ENCODE measurements around the gene NOTCH1.

NOTCH1 gene

DNA sequence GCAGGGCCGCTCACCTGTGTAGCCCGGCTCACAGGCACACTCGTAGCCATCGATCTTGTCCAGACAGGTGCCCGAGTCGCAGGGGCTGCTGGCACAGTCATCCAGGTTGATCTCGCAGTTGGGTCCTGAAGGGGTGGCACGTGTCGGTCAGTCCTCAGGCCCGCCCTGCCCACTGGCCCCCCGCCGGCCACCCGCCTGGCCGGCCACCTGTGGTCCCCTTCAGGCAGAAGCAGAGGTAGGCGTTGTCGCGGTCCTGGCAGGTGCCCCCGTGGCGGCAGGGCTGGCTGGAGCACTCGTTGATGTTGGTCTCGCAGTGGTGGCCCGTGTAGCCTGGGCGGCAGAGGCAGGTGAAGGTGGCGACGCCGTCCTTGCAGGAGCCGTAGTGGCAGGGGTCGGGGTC lies 30.6 kb downstream of the NOTCH1 start:
- TF ChIP-seq REST (IDR thresholded peaks at IDR 0.05; ENCODE audit: insufficient read depth in 1 of 2, low read depth in 2 of 2, low read length in 2 of 2) = no peak
- TF ChIP-seq SIN3A (IDR thresholded peaks at IDR 0.05; ENCODE audit: borderline replicate concordance, insufficient read depth, low read length) = no peak
- no peak for TF ChIP-seq POLR2AphosphoS5 (IDR thresholded peaks at IDR 0.05; ENCODE audit: low read depth, low read length)
- TF ChIP-seq FOXP2 (optimal IDR thresholded peaks at IDR 0.05; ENCODE audit: borderline replicate concordance, extremely low read depth, extremely low read length, insufficient read depth) = no peak
- TF ChIP-seq TAF1 (IDR thresholded peaks at IDR 0.05; ENCODE audit: borderline replicate concordance, insufficient read depth, low read length) = no peak

DNA sequence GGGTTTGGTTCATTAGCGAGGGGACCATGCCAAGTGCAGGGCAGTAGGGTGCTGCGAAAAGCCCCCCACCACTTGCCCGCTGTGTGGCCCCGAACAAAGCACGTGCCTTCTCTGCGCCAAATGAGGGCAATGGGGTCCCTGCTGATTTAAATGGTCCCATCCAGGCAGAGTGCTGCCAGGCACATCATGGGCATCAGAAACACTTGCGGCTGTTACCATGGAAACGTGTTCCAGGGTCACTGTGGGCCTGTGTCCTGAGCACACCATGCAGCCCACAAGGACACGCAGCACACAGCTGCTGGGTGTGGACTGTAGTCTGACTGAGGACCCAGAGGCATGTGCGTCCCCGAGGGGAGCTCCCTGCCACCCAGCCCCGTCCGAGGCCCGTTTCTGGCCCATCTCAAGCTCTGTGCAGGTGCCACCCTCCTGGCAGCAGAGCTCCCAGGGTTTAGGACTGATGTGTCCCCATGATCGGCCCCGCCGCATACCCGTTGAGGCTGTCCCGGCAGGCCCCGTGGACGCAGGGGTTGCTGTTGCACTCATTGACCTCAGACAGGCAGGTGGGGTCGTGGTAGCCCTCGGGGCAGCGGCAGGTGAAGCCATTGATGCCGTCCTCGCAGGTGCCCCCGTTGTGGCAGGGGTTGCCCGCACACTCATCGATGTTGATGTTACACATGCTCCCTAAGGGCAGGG lies 31.7 kb downstream of the NOTCH1 start:
- TF ChIP-seq POLR2AphosphoS5 (IDR thresholded peaks at IDR 0.05; ENCODE audit: low read depth, low read length) = no peak
- TF ChIP-seq REST (IDR thresholded peaks at IDR 0.05; ENCODE audit: insufficient read depth in 1 of 2, low read depth in 2 of 2, low read length in 2 of 2) = no peak
- no peak for TF ChIP-seq SIN3A (IDR thresholded peaks at IDR 0.05; ENCODE audit: borderline replicate concordance, insufficient read depth, low read length)
- no peak for TF ChIP-seq FOXP2 (optimal IDR thresholded peaks at IDR 0.05; ENCODE audit: borderline replicate concordance, extremely low read depth, extremely low read length, insufficient read depth)
- TF ChIP-seq TAF1 (IDR thresholded peaks at IDR 0.05; ENCODE audit: borderline replicate concordance, insufficient read depth, low read length) = no peak

DNA sequence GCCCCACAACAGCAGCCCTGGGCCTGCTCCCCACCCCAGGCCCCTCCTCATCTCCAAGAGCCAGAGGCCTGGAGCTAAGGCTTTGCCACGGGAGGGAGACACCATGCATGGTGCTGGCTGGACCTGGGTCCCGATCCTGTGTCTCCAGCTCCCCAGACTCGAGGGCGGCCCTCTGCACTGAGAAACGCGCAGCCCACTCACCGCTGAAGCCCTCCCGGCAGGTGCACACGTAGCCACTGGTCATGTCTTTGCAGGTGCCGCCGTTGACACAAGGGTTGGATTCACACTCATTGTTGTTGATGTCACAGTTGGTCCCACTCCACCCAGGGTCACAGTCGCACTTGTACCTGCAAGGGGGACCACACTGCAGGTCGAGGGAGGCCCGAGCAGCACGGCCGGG lies 32.7 kb downstream of the NOTCH1 start:
- TF ChIP-seq REST (IDR thresholded peaks at IDR 0.05; ENCODE audit: insufficient read depth in 1 of 2, low read depth in 2 of 2, low read length in 2 of 2) = no peak
- no peak for TF ChIP-seq FOXP2 (optimal IDR thresholded peaks at IDR 0.05; ENCODE audit: borderline replicate concordance, extremely low read depth, extremely low read length, insufficient read depth)
- no peak for TF ChIP-seq POLR2AphosphoS5 (IDR thresholded peaks at IDR 0.05; ENCODE audit: low read depth, low read length)
- no peak for TF ChIP-seq TAF1 (IDR thresholded peaks at IDR 0.05; ENCODE audit: borderline replicate concordance, insufficient read depth, low read length)
- no peak for TF ChIP-seq SIN3A (IDR thresholded peaks at IDR 0.05; ENCODE audit: borderline replicate concordance, insufficient read depth, low read length)

DNA sequence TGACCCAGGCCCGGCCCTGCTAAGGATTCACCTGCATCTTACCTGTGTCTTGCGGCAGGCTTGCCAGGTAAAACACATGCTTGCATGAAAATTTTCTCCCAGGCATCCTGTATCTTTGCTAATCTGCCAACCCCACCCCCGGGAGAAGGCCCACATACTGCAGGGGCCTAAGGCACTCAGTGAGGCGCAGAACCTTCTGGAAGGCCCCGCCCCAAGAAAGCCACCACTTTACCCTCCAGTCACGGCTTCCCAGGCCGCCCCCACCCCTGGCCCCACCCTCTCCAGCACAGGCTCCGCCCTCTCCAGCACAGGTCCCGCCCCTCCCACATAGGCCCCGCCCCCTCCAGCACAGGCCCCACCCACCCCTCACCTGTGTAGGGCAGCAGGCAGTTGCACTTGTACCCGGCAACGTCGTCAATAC lies 33.2 kb downstream of the NOTCH1 start:
- TF ChIP-seq TAF1 (IDR thresholded peaks at IDR 0.05; ENCODE audit: borderline replicate concordance, insufficient read depth, low read length) = no peak
- no peak for TF ChIP-seq SIN3A (IDR thresholded peaks at IDR 0.05; ENCODE audit: borderline replicate concordance, insufficient read depth, low read length)
- no peak for TF ChIP-seq FOXP2 (optimal IDR thresholded peaks at IDR 0.05; ENCODE audit: borderline replicate concordance, extremely low read depth, extremely low read length, insufficient read depth)
- no peak for TF ChIP-seq REST (IDR thresholded peaks at IDR 0.05; ENCODE audit: insufficient read depth in 1 of 2, low read depth in 2 of 2, low read length in 2 of 2)
- no peak for TF ChIP-seq POLR2AphosphoS5 (IDR thresholded peaks at IDR 0.05; ENCODE audit: low read depth, low read length)
